HEK293 (cell line): ENCODE data around the gene BBOF1.

Source experiments
- BCL11A ChIP-seq: fragments of 450-650 bp; formaldehyde crosslinking; IDR thresholded peaks from 2 replicates; pipeline ENCODE4 v1.5.1; 2016; ENCODE audit warnings: low read depth, missing biosample characterization, missing genetic modification characterization
- PRDM2 ChIP-seq: fragments of 450-650 bp; formaldehyde crosslinking; IDR thresholded peaks from 2 replicates; pipeline ENCODE4 v1.5.1; 2016; ENCODE audit warnings: missing biosample characterization, missing genetic modification characterization, borderline replicate concordance
- PRDM4 ChIP-seq: fragments of 450-650 bp; formaldehyde crosslinking; IDR thresholded peaks from 2 replicates; pipeline ENCODE4 v1.5.1; 2017; ENCODE audit warnings: missing biosample characterization, missing genetic modification characterization
- TRIM28 ChIP-seq: IDR thresholded peaks from 2 replicates; pipeline ENCODE4 v1.6.1; 2011; ENCODE audit warnings: low read length, control low read depth, borderline replicate concordance
- ZNF354C ChIP-seq: fragments of 450-650 bp; formaldehyde crosslinking; IDR thresholded peaks from 2 replicates; pipeline ENCODE4 v1.5.1; 2016; ENCODE audit warnings: missing biosample characterization, missing genetic modification characterization, low read depth, borderline replicate concordance
- ZNF776 ChIP-seq: fragments of 450-650 bp; formaldehyde crosslinking; IDR thresholded peaks from 2 replicates; pipeline ENCODE4 v1.5.0; 2017; ENCODE audit warnings: missing biosample characterization, missing genetic modification characterization, borderline replicate concordance
- TF ChIP-seq, protein P1 (sequence below): fragments of 450-650 bp; formaldehyde crosslinking; IDR thresholded peaks from 2 replicates; pipeline ENCODE4 v1.5.1; 2016; ENCODE audit warnings: missing biosample characterization, missing genetic modification characterization

- TF ChIP-seq PRDM4 (tag by site-specific recombination) (no peak), TRIM28 (no peak), BCL11A (tag by site-specific recombination) (no peak), ZNF354C (tag by site-specific recombination) (no peak), ZNF776 (no peak), PRDM2 (tag by site-specific recombination) (no peak)
- TF ChIP-seq, protein P1, sequence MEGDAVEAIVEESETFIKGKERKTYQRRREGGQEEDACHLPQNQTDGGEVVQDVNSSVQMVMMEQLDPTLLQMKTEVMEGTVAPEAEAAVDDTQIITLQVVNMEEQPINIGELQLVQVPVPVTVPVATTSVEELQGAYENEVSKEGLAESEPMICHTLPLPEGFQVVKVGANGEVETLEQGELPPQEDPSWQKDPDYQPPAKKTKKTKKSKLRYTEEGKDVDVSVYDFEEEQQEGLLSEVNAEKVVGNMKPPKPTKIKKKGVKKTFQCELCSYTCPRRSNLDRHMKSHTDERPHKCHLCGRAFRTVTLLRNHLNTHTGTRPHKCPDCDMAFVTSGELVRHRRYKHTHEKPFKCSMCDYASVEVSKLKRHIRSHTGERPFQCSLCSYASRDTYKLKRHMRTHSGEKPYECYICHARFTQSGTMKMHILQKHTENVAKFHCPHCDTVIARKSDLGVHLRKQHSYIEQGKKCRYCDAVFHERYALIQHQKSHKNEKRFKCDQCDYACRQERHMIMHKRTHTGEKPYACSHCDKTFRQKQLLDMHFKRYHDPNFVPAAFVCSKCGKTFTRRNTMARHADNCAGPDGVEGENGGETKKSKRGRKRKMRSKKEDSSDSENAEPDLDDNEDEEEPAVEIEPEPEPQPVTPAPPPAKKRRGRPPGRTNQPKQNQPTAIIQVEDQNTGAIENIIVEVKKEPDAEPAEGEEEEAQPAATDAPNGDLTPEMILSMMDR (tag by site-specific recombination), result no peak
Measured at GRCh38 chr14:74083161-74083560, 64.0 kb downstream of the BBOF1 start.
